ENCODE measurements around the gene DUS1L.

DUS1L gene

GRCh38 chr17:82030470-82031302 lies 34.9 kb downstream of the DUS1L start:
- H3K27me3 Mint-ChIP-seq: no peaks in the 10 kb centered on the region
- H3K4me3 Mint-ChIP-seq: peak overlapping the region; percentile 70
- peak; percentile 84 for DNase-seq
- H3K4me1 Mint-ChIP-seq: peaks cover 13% of the 10 kb centered on the region
- no peak overlapping the region for H3K27ac Mint-ChIP-seq
- no peaks in the 10 kb centered on the region for H3K9me3 Mint-ChIP-seq
- ATAC-seq: peak; percentile 68
- H3K36me3 Mint-ChIP-seq (ENCODE audit: low read depth): peaks cover 5% of the 10 kb centered on the region

GRCh38 chr17:82029990-82030469 lies 35.6 kb downstream of the DUS1L start:
- Mint-ChIP-seq H3K4me3 (no peak overlapping the region), H3K36me3 (ENCODE audit: low read depth) (peaks cover under 1% of the 10 kb centered on the region), H3K9me3 (no peaks in the 10 kb centered on the region), H3K4me1 (peaks cover 8% of the 10 kb centered on the region), H3K27me3 (no peaks in the 10 kb centered on the region), H3K27ac (no peak overlapping the region)
- ATAC-seq (no peak), DNase-seq (no peak)

- no peaks in the 10 kb centered on the region for H3K27me3 Mint-ChIP-seq
- H3K9me3 Mint-ChIP-seq: no peaks in the 10 kb centered on the region
- DNase-seq (no peak), ATAC-seq (no peak)
- no peaks in the 10 kb centered on the region for H3K36me3 Mint-ChIP-seq (ENCODE audit: low read depth)
- H3K27ac Mint-ChIP-seq: no peak overlapping the region
- no peak overlapping the region for H3K4me3 Mint-ChIP-seq
- peaks cover 8% of the 10 kb centered on the region for H3K4me1 Mint-ChIP-seq
Observed at GRCh38 chr17:82029391-82029790, 36.2 kb downstream of the DUS1L start.

- H3K9me3 Mint-ChIP-seq: no peaks in the 10 kb centered on the region
- H3K4me3 Mint-ChIP-seq: no peak overlapping the region
- H3K36me3 Mint-ChIP-seq (ENCODE audit: low read depth): no peaks in the 10 kb centered on the region
- H3K27ac Mint-ChIP-seq: no peak overlapping the region
- H3K27me3 Mint-ChIP-seq: no peaks in the 10 kb centered on the region
- peaks cover 11% of the 10 kb centered on the region for H3K4me1 Mint-ChIP-seq
- DNase-seq (no peak), ATAC-seq (no peak)
Observed at GRCh38 chr17:82028966-82029365, 36.6 kb downstream of the DUS1L start.

GRCh38 chr17:82028246-82028645 lies 37.4 kb downstream of the DUS1L start:
- H3K4me1 Mint-ChIP-seq: peaks cover 13% of the 10 kb centered on the region
- H3K4me3 Mint-ChIP-seq: no peak overlapping the region
- ATAC-seq: no peak
- DNase-seq: no peak
- H3K27ac Mint-ChIP-seq: no peak overlapping the region
- H3K9me3 Mint-ChIP-seq: no peaks in the 10 kb centered on the region
- no peaks in the 10 kb centered on the region for H3K36me3 Mint-ChIP-seq (ENCODE audit: low read depth)
- no peaks in the 10 kb centered on the region for H3K27me3 Mint-ChIP-seq

- Mint-ChIP-seq H3K4me3 (no peak overlapping the region), H3K27ac (no peak overlapping the region), H3K36me3 (ENCODE audit: low read depth) (no peaks in the 10 kb centered on the region)
Observed at GRCh38 chr17:82025401-82026107, 40.0 kb downstream of the DUS1L start.

GRCh38 chr17:82024859-82025258 lies 40.7 kb downstream of the DUS1L start:
- Mint-ChIP-seq H3K27ac (no peak overlapping the region), H3K27me3 (no peaks in the 10 kb centered on the region), H3K4me1 (peaks cover 16% of the 10 kb centered on the region), H3K4me3 (no peak overlapping the region), H3K9me3 (no peaks in the 10 kb centered on the region), H3K36me3 (ENCODE audit: low read depth) (no peaks in the 10 kb centered on the region)
- ATAC-seq (no peak), DNase-seq (no peak)

More at GRCh38 chr17:82025401-82026107, 40.0 kb downstream of the DUS1L start:
- H3K4me1 Mint-ChIP-seq: peaks cover 18% of the 10 kb centered on the region
- DNase-seq: no peak
- no peaks in the 10 kb centered on the region for H3K9me3 Mint-ChIP-seq
- no peaks in the 10 kb centered on the region for H3K27me3 Mint-ChIP-seq
- no peak for ATAC-seq

GRCh38 chr17:82023447-82024241 lies 42.0 kb downstream of the DUS1L start:
- Mint-ChIP-seq H3K4me3 (peak overlapping the region; percentile 88), H3K27ac (no peak overlapping the region)
- ATAC-seq: no peak

GRCh38 chr17:82022981-82023446 lies 42.6 kb downstream of the DUS1L start, which contains the start of gene LRRC45:
LRRC45 (plus strand) TSS chr17:82023305; CDS start chr17:82023644, 339 bp downstream.
- Mint-ChIP-seq H3K27me3 (no peaks in the 10 kb centered on the region), H3K4me1 (peaks cover 13% of the 10 kb centered on the region), H3K27ac (peak within 1 kb of the TSS; percentile 78), H3K9me3 (no peaks in the 10 kb centered on the region), H3K36me3 (ENCODE audit: low read depth) (peaks cover 4% of the 10 kb centered on the region), H3K4me3 (peak within 1 kb of the TSS; percentile 88)
- ATAC-seq (peak; percentile 94), DNase-seq (peak; percentile 100)

More at GRCh38 chr17:82023447-82024241, 42.0 kb downstream of the DUS1L start:
- Mint-ChIP-seq H3K9me3 (no peaks in the 10 kb centered on the region), H3K27me3 (no peaks in the 10 kb centered on the region), H3K4me1 (peaks cover 13% of the 10 kb centered on the region), H3K36me3 (ENCODE audit: low read depth) (peaks cover 1% of the 10 kb centered on the region)
- DNase-seq: peak; percentile 28

- DNase-seq (no peak), ATAC-seq (no peak)
- Mint-ChIP-seq H3K4me3 (peak within 1 kb of the TSS; percentile 88), H3K36me3 (ENCODE audit: low read depth) (peaks cover 4% of the 10 kb centered on the region), H3K9me3 (no peaks in the 10 kb centered on the region), H3K4me1 (peaks cover 13% of the 10 kb centered on the region), H3K27me3 (no peaks in the 10 kb centered on the region), H3K27ac (peak within 1 kb of the TSS; percentile 78)
Observed at GRCh38 chr17:82022310-82022980, 43.2 kb downstream of the DUS1L start, which contains the start of gene CENPX. CENPX (minus strand) TSS chr17:82022878; CDS start chr17:82022861, 17 bp downstream.

GRCh38 chr17:82021900-82022309 lies 43.7 kb downstream of the DUS1L start:
- peaks cover 13% of the 10 kb centered on the region for H3K4me1 Mint-ChIP-seq
- no peak for DNase-seq
- no peaks in the 10 kb centered on the region for H3K27me3 Mint-ChIP-seq
- peak overlapping the region; percentile 78 for H3K27ac Mint-ChIP-seq
- H3K36me3 Mint-ChIP-seq (ENCODE audit: low read depth): peaks cover 4% of the 10 kb centered on the region
- H3K9me3 Mint-ChIP-seq: no peaks in the 10 kb centered on the region
- ATAC-seq: no peak
- H3K4me3 Mint-ChIP-seq: peak overlapping the region; percentile 88

- DNase-seq: peak; percentile 61
- no peaks in the 10 kb centered on the region for H3K9me3 Mint-ChIP-seq
Observed at GRCh38 chr17:82021107-82021899, 44.3 kb downstream of the DUS1L start.

GRCh38 chr17:82020572-82021106 lies 45.0 kb downstream of the DUS1L start:
- peaks cover 4% of the 10 kb centered on the region for H3K36me3 Mint-ChIP-seq (ENCODE audit: low read depth)

More at GRCh38 chr17:82021107-82021899, 44.3 kb downstream of the DUS1L start:
- Mint-ChIP-seq H3K36me3 (ENCODE audit: low read depth) (peaks cover 4% of the 10 kb centered on the region), H3K4me3 (peak overlapping the region; percentile 88), H3K27ac (peak overlapping the region; percentile 78), H3K4me1 (peaks cover 13% of the 10 kb centered on the region), H3K27me3 (no peaks in the 10 kb centered on the region)
- no peak for ATAC-seq

More at GRCh38 chr17:82020572-82021106, 45.0 kb downstream of the DUS1L start:
- H3K4me1 Mint-ChIP-seq: peaks cover 13% of the 10 kb centered on the region
- no peak for DNase-seq
- peak overlapping the region; percentile 52 for H3K4me3 Mint-ChIP-seq
- no peaks in the 10 kb centered on the region for H3K27me3 Mint-ChIP-seq
- no peak overlapping the region for H3K27ac Mint-ChIP-seq
- H3K9me3 Mint-ChIP-seq: no peaks in the 10 kb centered on the region
- no peak for ATAC-seq
